GM19351 (cell line): ENCODE measurements around the gene SH3PXD2A.
A peak's percentile ranks its signal among the peaks of the same experiment; 100 is the strongest.

Experiments
- ATAC-seq: cut with Tn5 transposase; IDR thresholded peaks from one replicate; pipeline ENCODE4 v1.9.1; 2021; ENCODE audit warnings: mild to moderate bottlenecking, moderate library complexity; ENCODE audit not compliant: unreplicated experiment

SH3PXD2A gene

GRCh38 chr10:103727991-103728689 is 127.2 kb downstream of the SH3PXD2A start:
- no peak for ATAC-seq

GRCh38 chr10:103727546-103727963 is 127.8 kb downstream of the SH3PXD2A start:
- ATAC-seq: no peak

GRCh38 chr10:103726637-103727036 is 128.7 kb downstream of the SH3PXD2A start:
- ATAC-seq: no peak

- no peak for ATAC-seq
These were observed 130.1 kb downstream of the SH3PXD2A start for GRCh38 chr10:103725242-103725641.

GRCh38 chr10:103724771-103725170 is 130.6 kb downstream of the SH3PXD2A start:
- ATAC-seq: no peak

GRCh38 chr10:103724074-103724473 is 131.3 kb downstream of the SH3PXD2A start:
- no peak for ATAC-seq

- ATAC-seq: no peak
These were observed 131.8 kb downstream of the SH3PXD2A start for GRCh38 chr10:103723557-103723956.

- ATAC-seq: no peak
These were observed 132.7 kb downstream of the SH3PXD2A start for GRCh38 chr10:103722632-103723031.

GRCh38 chr10:103720964-103721335 is 134.4 kb downstream of the SH3PXD2A start:
- no peak for ATAC-seq

GRCh38 chr10:103720328-103720963 is 134.9 kb downstream of the SH3PXD2A start:
- ATAC-seq: no peak

GRCh38 chr10:103719036-103719435 is 136.3 kb downstream of the SH3PXD2A start:
- ATAC-seq: no peak

GRCh38 chr10:103718247-103718620 is 137.1 kb downstream of the SH3PXD2A start:
- no peak for ATAC-seq

GRCh38 chr10:103717341-103718246 is 137.8 kb downstream of the SH3PXD2A start:
- ATAC-seq: no peak

GRCh38 chr10:103716206-103717160 is 138.9 kb downstream of the SH3PXD2A start:
- no peak for ATAC-seq

GRCh38 chr10:103715430-103715829 is 139.9 kb downstream of the SH3PXD2A start:
- no peak for ATAC-seq

- no peak for ATAC-seq
These were observed 141.0 kb downstream of the SH3PXD2A start for GRCh38 chr10:103714232-103714891.

GRCh38 chr10:103713676-103714075 is 141.7 kb downstream of the SH3PXD2A start:
- no peak for ATAC-seq

GRCh38 chr10:103712898-103713498 is 142.4 kb downstream of the SH3PXD2A start:
- ATAC-seq: peak; percentile 90

- no peak for ATAC-seq
These were observed 143.2 kb downstream of the SH3PXD2A start for GRCh38 chr10:103712146-103712545.
